ENCODE results near the gene PDAP1.

- no peak for TF ChIP-seq POLR2A (IDR thresholded peaks at IDR 0.05)
- TF ChIP-seq CTCF (IDR thresholded peaks at IDR 0.05) = no peak
Observed at GRCh38 chr7:99451936-99452335, 43.5 kb upstream of the PDAP1 start.
